K562 (cell line): ENCODE measurements around the gene LUC7L3.

Source experiments
- BRF1 ChIP-seq: IDR thresholded peaks from 3 replicates; pipeline ENCODE4 v1.6.1; 2011; ENCODE audit warnings: borderline replicate concordance, mild to moderate bottlenecking; ENCODE audit not compliant: insufficient read length; ENCODE audit errors: extremely low read depth
- E2F4 ChIP-seq: sonication (generic); formaldehyde crosslinking; IDR thresholded peaks from 2 replicates; pipeline ENCODE4 v1.8.0; 2022; ENCODE audit warnings: mild to moderate bottlenecking, low read depth, missing genetic modification reagents
- EZH2 ChIP-seq: IDR thresholded peaks from 2 replicates; pipeline ENCODE4 v1.6.1; 2012; ENCODE audit warnings: low read depth, mild to moderate bottlenecking, inconsistent platforms, low read length, borderline replicate concordance
- KLF10 ChIP-seq: fragments of 250-450 bp; sonication (Bioruptor Pico); IDR thresholded peaks from 2 replicates; pipeline ENCODE4 v1.6.1; 2021; ENCODE audit warnings: matching md5 sums
- MYC ChIP-seq, 2 experiments: fragments of 250-450 bp in 1 of 2; sonication (Bioruptor Pico) in 1 of 2; IDR thresholded peaks; 2 replicates each; pipeline versions ENCODE4 v1.5.1 to v1.6.1; 2012 to 2021; ENCODE audit warnings: low read depth in 2 of 2, borderline replicate concordance in 1 of 2, improper control_type of control experiment in 1 of 2, low read length in 1 of 2, mild to moderate bottlenecking in 1 of 2, moderate library complexity in 1 of 2
- POLR2AphosphoS5 ChIP-seq: IDR thresholded peaks from 2 replicates; pipeline ENCODE4 v1.6.1; 2011; ENCODE audit warnings: mild to moderate bottlenecking, low read depth, low read length, moderate library complexity; ENCODE audit not compliant: control insufficient read depth, insufficient read depth
- PRPF4 ChIP-seq: fragments of 200-400 bp; formaldehyde crosslinking; IDR thresholded peaks from one replicate; pipeline ENCODE4 v1.6.1; 2017; ENCODE audit warnings: low read length, low read depth, mild to moderate bottlenecking; ENCODE audit not compliant: insufficient read depth, poor library complexity, severe bottlenecking
- RAD21 ChIP-seq, 2 experiments: fragments of 250-450 bp in 1 of 2; fragments of 450-650 bp in 1 of 2; sonication (Bioruptor Pico) in 1 of 2; formaldehyde crosslinking in 1 of 2; IDR thresholded peaks in 1 of 2; conservative IDR thresholded peaks in 1 of 2; 2 replicates each; pipeline versions ENCODE4 v1.4.0 to v1.8.0; 2020 to 2022; ENCODE audit warnings: mild to moderate bottlenecking in 2 of 2, moderate library complexity in 1 of 2
- SREBF2 ChIP-seq: sonication (generic); formaldehyde crosslinking; IDR thresholded peaks from 2 replicates; pipeline ENCODE4 v1.4.0; 2020; ENCODE audit warnings: mild to moderate bottlenecking, missing genetic modification reagents
- STAT5A ChIP-seq: IDR thresholded peaks from 2 replicates; pipeline ENCODE4 v1.6.1; 2012; ENCODE audit warnings: low read length, inconsistent platforms, borderline replicate concordance
- ZNF785 ChIP-seq: fragments of 250-450 bp; sonication (Bioruptor Pico); IDR thresholded peaks from 2 replicates; pipeline ENCODE4 v1.4.0; 2020; ENCODE audit warnings: mild to moderate bottlenecking
- TF ChIP-seq, protein P1 (sequence below): sonication (generic); formaldehyde crosslinking; IDR thresholded peaks from 2 replicates; pipeline ENCODE4 v1.9.0; 2022; ENCODE audit warnings: mild to moderate bottlenecking, missing genetic modification reagents
- TF ChIP-seq, protein P2 (sequence below), 3 experiments: IDR thresholded peaks in 2 of 3; conservative IDR thresholded peaks in 1 of 3; 2 replicates each; pipeline ENCODE4 v1.5.1; 2011 to 2012; ENCODE audit warnings: low read length in 3 of 3, mild to moderate bottlenecking in 3 of 3, control low read depth in 2 of 3, improper control_type of control experiment in 1 of 3, inconsistent platforms in 1 of 3, low read depth in 1 of 3, mixed read lengths in 1 of 3, moderate library complexity in 1 of 3; ENCODE audit not compliant: insufficient read depth in 2 of 3
- TF ChIP-seq, protein P3 (sequence below), 2 experiments: fragments of 450-650 bp; IDR thresholded peaks; 2 replicates each; pipeline ENCODE4 v1.6.1; 2016; ENCODE audit warnings: mild to moderate bottlenecking in 2 of 2, borderline replicate concordance in 1 of 2, low read depth in 1 of 2, moderate library complexity in 1 of 2

DNA sequence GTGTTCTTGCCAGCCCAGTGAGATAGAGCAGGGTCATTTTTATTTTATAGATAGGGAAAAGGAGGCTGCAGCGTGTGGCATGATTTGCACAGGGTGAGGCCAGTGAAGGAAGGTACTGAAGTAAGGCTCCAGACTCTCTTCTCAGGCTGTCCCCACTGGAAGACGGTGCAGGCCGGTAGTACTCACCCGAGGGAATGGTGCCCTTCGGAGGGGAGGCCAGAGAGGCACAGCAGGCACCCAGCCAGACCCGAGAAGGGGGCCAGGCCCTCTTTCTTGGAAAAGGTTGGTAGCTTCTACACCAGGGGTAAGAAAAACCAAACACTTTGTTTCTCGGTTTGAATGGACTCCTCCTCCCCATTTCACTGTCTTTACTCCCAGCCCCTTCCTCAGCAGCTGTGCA lies 47.6 kb downstream of the LUC7L3 start:
- TF ChIP-seq STAT5A (no peak), RAD21 (CRISPR knock-in tag; conservative IDR thresholded peaks at IDR 0.05 in 1 of 2, IDR thresholded peaks at IDR 0.05 in 1 of 2) (no peak), PRPF4 (no peak), SREBF2 (CRISPR knock-in tag) (no peak), ZNF785 (CRISPR knock-in tag) (no peak), POLR2AphosphoS5 (no peak), BRF1 (no peak), EZH2 (no peak), MYC (IDR thresholded peaks at IDR 0.05; ENCODE audit: low read depth, low read length) (no peak), MYC (CRISPR knock-in tag; IDR thresholded peaks at IDR 0.05; ENCODE audit: borderline replicate concordance, low read depth) (no peak), E2F4 (CRISPR knock-in tag) (no peak), KLF10 (no peak)
- TF ChIP-seq, protein P1, sequence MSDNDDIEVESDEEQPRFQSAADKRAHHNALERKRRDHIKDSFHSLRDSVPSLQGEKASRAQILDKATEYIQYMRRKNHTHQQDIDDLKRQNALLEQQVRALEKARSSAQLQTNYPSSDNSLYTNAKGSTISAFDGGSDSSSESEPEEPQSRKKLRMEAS (CRISPR knock-in tag) = no peak
- TF ChIP-seq, protein P2, sequence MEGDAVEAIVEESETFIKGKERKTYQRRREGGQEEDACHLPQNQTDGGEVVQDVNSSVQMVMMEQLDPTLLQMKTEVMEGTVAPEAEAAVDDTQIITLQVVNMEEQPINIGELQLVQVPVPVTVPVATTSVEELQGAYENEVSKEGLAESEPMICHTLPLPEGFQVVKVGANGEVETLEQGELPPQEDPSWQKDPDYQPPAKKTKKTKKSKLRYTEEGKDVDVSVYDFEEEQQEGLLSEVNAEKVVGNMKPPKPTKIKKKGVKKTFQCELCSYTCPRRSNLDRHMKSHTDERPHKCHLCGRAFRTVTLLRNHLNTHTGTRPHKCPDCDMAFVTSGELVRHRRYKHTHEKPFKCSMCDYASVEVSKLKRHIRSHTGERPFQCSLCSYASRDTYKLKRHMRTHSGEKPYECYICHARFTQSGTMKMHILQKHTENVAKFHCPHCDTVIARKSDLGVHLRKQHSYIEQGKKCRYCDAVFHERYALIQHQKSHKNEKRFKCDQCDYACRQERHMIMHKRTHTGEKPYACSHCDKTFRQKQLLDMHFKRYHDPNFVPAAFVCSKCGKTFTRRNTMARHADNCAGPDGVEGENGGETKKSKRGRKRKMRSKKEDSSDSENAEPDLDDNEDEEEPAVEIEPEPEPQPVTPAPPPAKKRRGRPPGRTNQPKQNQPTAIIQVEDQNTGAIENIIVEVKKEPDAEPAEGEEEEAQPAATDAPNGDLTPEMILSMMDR (IDR thresholded peaks at IDR 0.05 in 2 of 3, conservative IDR thresholded peaks at IDR 0.05 in 1 of 3; ENCODE audit: insufficient read depth in 2 of 3, low read depth in 1 of 3, low read length in 3 of 3) = no peak
- TF ChIP-seq, protein P3, sequence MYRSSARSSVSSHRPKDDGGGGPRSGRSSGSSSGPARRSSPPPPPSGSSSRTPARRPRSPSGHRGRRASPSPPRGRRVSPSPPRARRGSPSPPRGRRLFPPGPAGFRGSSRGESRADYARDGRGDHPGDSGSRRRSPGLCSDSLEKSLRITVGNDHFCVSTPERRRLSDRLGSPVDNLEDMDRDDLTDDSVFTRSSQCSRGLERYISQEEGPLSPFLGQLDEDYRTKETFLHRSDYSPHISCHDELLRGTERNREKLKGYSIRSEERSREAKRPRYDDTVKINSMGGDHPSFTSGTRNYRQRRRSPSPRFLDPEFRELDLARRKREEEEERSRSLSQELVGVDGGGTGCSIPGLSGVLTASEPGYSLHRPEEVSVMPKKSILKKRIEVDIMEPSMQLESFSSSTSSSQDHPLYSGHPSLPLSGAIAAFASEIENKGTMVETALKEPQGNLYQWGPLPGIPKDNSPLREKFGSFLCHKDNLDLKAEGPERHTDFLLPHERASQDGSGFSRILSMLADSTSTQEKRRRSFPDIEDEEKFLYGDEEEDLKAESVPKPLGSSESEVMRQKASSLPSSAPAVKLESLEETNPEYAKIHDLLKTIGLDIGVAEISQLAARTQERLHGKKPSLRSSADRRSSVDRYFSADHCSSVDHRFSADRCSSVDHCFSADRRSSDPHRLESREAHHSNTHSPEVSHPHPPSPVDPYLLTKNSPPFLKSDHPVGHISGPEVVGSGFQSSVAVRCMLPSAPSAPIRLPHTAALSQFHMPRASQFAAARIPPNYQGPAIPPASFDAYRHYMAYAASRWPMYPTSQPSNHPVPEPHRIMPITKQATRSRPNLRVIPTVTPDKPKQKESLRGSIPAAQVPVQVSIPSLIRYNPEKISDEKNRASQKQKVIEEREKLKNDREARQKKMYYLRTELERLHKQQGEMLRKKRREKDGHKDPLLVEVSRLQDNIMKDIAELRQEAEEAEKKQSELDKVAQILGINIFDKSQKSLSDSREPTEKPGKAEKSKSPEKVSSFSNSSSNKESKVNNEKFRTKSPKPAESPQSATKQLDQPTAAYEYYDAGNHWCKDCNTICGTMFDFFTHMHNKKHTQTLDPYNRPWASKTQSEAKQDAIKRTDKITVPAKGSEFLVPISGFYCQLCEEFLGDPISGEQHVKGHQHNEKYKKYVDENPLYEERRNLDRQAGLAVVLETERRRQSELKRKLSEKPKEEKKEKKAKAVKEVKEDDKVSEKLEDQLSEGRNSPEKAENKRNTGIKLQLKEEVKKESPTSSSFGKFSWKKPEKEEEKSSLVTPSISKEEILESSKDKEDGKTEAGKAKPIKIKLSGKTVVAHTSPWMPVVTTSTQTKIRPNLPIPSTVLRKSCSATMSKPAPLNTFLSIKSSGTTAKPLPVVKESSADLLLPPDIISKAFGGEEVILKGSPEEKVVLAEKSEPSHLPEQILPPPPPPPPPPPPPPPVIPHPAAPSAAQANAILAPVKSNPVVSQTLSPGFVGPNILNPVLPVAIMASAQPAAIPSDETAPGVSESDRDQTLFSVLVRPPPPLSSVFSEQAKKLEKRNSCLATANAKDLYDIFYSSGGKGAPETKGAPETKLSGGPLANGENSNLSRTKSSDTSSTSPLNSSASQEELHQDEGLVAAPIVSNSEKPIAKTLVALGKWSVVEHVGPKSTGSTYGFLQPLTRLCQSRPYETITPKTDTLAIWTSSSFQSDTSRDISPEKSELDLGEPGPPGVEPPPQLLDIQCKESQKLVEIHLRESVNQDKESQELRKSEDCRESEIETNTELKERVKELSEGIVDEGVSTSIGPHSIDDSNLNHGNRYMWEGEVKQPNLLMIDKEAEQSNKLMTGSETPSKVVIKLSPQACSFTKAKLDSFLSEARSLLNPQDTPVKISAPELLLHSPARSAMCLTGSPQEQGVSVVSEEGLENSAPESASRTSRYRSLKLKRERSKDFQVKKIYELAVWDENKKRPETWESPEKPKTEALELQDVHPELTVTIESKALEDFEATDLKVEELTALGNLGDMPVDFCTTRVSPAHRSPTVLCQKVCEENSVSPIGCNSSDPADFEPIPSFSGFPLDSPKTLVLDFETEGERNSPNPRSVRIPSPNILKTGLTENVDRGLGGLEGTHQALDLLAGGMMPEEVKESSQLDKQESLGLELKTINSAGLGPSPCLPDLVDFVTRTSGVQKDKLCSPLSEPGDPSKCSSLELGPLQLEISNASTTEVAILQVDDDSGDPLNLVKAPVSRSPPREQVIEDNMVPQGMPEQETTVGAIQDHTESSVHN (IDR thresholded peaks at IDR 0.05; ENCODE audit: borderline replicate concordance in 1 of 2, low read depth in 1 of 2) = no peak
